ENCODE measurements around the gene PKMYT1.
"Not testable (repeated sequence)": the region's sequence is repeated elsewhere in the genome, so short reads cannot be mapped to it uniquely, and the experiment has no call there.

PKMYT1 gene

DNA sequence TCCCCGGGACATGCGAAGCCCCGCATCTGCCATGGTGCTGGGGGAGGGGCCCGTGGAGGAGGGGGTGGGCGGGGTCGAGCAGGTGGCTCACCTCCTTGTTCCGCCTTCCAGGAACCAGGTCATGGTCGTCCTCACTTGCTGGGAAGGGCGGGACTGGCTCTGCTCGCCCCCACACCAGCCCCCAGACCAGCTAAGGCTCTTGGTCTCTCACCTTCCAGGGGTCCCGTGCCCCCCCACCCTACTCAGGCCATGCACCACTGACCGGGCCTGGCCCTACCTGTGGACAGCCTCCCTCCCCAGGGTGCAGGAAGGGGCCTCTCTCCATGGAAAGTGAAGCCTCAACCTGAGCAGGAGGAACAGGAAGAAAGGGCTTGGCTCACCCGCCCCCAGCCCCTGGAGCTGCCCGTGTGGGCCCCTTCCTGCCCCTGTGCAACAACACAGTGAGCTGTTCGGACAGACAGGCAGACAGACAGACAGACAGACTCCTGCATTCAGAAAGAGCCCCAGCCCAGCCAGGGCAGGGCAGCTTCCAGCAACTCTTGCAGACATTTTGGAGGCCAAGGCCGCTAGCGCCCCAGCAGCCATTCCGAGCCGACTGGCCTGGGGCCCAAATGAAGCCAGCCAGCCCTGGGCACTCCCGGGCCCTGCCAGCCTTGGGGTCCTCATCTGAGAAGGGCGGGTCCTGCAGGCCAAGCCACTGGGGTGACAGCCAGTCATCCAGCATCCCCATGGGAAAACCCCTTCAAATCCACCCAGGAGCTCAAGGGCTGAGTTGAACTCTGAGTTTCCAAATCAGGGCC is 24.3 kb downstream of the PKMYT1 start:
- no peak for DNase-seq

DNA sequence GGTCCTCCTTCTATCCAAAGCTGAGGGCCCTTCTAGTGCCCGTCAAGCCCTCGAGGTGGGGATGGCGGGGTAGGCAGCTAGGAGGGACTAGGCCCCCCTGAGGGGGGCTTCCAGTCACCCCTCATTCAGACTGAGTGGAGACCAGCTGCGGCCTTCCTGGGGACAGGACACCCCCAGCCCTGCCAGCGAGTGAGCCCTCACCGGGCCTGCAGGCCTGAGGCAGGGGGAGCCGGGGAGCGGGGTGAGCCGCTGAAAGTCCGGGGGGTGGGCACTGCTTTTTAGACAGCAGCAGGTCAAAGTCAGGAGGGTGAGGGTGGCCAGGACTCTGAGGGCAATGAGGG is 24.8 kb downstream of the PKMYT1 start:
- DNase-seq, result no peak

DNA sequence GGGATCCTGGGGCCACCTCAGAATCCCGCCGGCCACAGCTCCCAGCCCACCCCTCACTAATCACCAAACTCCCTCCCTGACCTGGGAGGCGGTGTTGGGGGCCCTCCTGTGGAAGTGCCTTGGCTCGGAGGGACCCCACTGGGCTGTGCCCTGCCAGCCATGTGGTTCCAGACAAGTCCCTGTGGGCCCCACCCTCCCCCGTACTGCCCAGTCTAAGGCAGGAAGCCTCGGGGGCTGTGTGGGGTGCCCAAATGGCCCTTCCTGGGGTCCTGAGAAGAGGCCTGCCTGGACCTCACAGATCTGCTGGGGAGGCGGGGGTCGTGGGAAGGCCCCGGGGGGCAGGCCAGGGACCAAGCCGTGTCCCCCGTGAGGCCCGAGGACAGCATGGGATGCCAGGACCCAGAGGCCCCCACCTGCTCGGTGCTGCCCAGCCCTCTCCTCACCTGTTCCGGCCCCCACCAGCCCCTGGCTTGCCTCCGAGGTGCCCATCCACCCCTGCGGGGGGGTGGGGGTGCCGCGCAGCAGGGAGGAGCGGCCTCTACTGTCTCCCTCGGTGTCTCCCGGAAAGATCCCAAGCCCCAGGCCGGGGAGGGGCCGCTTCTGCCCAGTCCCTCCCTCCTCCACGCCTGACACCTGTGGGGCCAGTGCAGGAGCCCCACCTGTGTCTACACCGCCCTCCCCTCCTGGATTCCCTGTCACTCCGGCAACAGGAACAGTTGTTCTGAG is 25.4 kb downstream of the PKMYT1 start:
- DNase-seq, result no peak

DNA sequence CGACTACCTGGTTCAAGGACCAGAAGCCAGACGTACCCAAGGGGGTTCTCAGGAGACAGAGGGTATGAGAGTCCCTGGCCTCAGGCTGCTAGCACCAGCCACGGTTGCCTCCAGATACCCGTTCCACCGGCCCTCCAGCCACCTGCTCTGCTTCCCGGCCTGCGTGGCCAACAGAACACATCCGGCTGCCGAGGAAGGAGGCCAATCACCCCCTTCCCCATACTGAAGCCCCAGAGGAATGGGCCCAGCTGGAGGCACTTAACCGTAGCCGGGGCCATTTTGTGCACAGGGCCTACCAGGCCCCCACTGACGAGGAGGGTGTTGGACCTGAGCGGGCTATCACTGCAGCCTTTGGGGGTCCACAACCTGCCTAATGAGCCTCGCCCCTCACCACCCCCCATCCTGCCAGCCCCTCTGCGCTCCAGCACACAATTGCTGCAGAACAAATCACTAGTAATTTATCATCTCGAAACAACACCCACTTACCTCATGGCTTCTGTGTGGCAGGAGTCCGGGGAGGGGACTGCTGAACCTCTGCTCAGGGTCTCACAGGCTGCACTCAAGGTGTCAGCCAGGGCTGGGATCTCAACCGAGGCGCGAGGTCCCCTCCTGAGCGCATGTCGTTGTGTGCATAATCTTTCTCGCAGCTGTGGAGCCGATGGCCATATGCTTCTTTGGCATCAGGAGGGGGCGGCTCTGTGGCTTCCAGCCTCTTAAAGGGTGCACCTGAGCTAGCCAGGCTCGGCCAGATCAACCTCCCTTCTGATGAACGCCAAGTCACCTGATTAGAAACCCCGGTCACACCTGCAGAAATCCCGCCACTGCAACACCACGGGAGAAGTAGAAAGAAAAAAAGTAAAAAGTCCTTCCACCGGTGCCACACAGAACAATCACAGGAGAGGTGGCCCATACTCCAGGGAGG is 26.3 kb downstream of the PKMYT1 start:
- DNase-seq, result no peak

DNA sequence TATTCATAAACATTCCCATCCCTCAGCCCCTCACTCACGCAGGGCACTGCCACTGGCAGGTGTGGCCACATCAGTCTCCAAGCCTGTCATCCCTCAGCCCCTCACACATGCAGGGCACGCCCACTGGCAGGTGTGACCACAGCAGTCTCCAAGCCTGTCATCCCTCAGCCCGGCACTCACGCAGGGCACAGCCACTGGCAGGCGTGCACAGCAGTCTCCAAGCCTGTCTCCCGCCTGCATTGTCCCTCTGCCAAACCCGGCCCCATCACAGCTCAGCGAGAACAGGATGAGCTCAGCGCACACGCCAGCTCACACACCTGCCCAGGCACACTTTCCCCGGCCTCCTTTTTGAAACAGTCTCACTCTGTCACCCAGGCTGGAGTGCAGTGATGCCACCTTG is 27.6 kb downstream of the PKMYT1 start:
- no peak for DNase-seq

DNA sequence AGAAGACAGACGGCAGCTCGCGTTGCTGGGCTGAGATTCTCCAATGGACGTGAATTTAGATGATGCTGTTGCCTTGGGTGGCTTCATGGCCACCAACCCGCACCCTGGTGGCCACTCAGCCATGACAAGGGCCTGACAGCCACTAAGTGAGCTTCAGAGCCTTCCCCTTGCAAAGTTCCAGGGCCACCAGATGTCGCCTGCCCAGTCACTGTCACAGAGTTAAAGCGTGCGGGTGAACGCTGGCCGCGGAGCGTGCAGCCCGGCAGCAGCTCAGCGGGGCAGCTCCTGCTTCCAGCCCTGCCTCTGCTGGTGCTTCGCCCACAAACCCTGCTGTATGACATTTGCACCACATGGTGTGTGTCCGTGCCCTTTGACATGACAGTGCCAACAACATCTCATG is 29.5 kb downstream of the PKMYT1 start:
- DNase-seq, result no peak

DNA sequence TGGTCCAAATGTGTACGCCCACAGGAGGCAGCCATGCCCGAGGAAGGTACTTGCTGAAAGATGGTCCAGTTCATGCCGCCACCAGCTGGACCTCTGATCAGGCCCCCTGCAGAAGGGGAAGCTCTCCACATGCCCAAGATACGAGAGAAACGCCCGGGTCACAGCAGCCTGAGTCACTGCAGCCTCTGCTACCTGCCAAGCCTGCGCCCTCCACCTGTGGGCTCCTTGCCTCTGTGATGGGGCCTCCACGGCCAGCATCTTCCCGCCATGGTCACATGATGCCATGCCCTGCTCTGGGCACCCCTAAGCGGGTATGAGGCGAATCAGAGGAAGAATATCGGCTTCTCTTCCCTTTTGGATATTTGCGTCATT is 29.9 kb downstream of the PKMYT1 start:
- DNase-seq, result no peak

DNA sequence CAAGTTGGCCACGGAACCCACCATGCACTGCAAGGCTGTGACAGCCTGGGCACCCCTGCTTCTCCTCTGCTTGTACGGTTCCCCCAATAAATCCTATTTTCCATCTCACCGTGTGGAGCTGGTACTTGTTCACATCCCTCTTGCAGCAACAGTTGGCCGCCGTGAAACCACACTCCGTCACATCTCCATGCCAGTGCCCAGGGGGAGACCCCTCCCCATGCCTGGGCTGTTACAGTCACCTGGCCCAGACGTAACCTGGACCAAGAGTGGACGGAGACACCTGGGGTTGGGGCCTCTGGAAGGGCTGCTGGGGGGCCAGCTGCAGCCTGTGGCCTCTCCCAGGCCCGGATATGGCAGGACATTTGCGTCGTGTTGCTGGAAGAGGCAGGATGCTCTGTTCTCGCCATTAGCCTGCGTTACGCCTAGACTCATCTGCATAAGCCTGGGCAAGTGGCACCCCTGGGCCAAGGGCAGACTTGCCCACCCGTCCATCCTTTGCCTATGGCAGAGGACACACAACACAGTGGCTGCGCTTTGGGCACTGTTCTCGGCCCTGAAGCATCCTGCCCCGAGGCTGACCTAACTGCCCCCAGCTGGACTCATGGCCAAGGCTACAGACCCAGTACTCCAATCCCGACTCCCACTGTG is 30.4 kb downstream of the PKMYT1 start:
- DNase-seq, result no peak

DNA sequence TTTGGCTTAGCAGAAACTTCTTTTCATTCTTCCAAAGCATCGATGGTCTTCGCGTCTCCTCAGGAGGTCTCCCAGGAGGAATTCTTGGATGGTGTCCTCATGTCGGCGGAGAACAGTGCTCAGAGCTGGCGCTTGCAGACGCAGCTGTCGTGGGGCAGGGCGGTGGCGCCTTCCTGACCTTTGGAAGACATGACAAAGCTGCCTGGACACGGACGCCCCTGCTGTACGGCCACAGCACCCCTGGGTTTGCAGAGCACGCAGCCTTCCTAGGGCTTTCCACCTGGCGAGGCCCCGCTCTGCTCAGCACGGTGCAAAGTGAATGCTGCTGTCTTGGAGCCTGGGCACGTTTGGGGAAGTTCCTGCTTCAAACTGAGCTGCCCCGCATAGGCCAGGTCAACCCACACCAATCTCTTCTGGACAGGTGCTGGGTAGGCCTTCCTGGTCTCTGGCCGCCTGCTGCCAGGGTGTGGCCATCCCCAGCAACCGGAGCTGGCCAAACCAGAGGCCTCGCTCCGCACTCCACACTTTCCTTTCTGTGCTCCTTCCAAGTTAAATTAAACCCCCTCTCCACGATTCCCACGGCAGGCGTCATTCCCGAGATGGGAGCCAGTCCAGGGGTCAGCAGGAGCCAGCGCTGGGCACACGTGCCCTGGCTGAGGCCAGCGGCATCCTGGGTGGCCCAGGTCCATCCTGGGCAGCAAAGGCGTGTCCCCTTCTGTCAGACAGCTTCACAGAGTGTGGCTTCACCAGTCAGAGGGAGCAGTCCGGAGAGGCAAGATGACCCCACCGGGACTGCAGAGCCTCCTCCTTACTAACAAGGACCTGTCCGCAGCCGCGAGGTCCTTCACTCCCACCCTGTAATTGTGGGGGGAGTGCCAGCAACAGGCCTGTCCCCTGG is 31.2 kb downstream of the PKMYT1 start:
- DNase-seq, result no peak

DNA sequence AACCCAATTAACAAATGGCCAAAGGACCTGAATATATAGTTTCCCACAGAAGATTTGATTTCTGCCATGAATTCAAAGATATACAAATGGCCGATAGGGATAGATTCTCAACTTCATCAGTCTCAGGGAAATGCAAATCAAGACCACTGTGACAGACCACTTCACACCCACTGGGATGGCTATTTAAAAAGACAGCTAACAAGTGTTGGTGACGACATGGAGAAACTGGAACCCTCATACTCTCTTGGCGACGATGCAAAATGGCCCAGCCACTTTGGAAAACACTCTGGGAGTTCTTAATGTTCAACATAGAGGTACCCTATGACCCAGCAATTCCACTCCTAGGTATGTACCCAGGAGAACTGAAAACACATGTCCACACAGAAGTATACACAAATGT is 33.6 kb downstream of the PKMYT1 start:
- DNase-seq, result no peak

- not testable (repeated sequence) for DNase-seq
Observed at GRCh38 chr16:2943716-2944115, 36.5 kb downstream of the PKMYT1 start.

GRCh38 chr16:2942045-2942444 is 38.2 kb downstream of the PKMYT1 start:
- no peak for DNase-seq

GRCh38 chr16:2939968-2940367 is 40.3 kb downstream of the PKMYT1 start:
- no peak for DNase-seq

GRCh38 chr16:2938206-2938605 is 42.0 kb downstream of the PKMYT1 start:
- DNase-seq, result no peak

DNA sequence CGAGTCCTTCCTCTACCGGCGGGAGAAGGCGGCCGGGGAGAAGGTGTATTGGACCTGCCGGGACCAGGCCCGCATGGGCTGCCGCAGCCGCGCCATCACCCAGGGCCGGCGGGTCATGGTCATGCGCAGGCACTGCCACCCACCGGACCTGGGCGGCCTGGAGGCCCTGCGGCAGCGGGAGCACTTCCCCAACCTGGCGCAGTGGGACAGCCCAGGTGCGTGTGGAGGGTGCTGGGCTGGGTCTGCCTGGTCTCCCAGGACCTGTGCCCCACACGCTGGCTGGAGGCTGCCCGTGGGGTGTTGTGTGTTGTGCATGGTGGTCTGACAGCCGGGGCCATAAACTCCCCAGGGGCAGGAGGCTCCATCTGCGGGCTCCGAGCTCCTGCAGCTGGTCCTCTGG is 43.1 kb downstream of the PKMYT1 start:
- DNase-seq, result no peak

GRCh38 chr16:2936436-2937011 is 43.7 kb downstream of the PKMYT1 start:
- no peak for DNase-seq

- no peak for DNase-seq
Observed at GRCh38 chr16:2934450-2934849, 45.8 kb downstream of the PKMYT1 start.

DNA sequence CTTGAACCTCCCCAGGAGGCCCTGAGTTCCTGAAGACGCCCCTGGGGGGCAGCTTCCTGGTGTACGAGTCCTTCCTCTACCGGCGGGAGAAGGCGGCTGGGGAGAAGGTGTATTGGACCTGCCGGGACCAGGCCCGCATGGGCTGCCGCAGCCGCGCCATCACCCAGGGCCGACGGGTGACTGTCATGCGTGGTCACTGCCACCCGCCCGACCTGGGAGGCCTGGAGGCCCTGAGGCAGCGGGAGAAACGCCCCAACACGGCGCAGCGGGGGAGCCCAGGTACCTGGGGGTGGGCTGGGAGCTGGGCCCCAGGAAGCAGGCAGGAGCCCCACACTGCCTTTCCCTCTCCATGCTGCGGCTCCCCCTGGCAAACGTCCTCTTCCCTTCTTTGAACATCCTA is 46.5 kb downstream of the PKMYT1 start:
- no peak for DNase-seq

DNA sequence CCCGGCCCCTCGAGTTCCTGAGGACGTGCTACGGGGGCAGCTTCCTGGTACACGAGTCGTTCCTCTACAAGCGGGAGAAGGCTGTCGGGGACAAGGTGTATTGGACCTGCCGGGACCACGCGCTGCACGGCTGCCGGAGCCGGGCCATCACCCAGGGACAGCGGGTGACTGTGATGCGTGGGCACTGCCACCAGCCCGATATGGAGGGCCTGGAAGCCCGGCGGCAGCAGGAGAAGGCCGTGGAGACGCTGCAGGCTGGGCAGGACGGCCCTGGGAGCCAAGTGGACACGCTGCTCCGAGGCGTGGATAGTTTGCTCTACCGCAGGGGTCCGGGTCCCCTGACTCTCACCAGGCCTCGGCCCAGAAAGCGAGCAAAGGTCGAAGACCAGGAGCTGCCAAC is 47.1 kb downstream of the PKMYT1 start:
- no peak for DNase-seq

GRCh38 chr16:2931231-2931914 is 48.9 kb downstream of the PKMYT1 start:
- not testable (repeated sequence) for DNase-seq

DNA sequence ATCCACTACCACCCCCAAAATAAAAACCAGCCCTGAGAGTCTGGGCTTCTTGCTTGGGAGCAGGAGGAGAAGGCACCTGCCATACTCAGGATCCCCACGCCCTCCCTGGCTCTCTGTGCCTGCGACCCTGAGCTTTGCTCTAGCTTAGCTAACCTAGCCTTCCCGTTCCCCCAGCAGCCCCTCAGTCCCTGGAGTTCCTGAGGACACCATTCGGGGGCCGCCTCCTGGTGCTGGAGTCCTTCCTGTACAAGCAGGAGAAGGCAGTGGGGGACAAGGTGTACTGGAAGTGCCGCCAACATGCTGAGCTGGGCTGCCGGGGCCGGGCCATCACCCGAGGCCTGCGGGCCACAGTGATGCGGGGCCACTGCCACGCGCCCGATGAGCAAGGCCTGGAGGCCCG is 50.0 kb downstream of the PKMYT1 start:
- no peak for DNase-seq

Measured in EL (cell line).